GM12892 (cell line): ENCODE results near the gene BEAN1.
"Not testable (repeated sequence)": the region's sequence is repeated elsewhere in the genome, so short reads cannot be mapped to it uniquely, and the experiment has no call there.

Experiments
- POLR2A ChIP-seq: IDR thresholded peaks from 2 replicates; pipeline ENCODE4 v1.6.1; 2011; ENCODE audit warnings: low read depth, low read length, control low read depth
- POLR2AphosphoS5 ChIP-seq: IDR thresholded peaks from 2 replicates; pipeline ENCODE4 v1.6.1; 2011; ENCODE audit warnings: low read depth, low read length, control low read depth

DNA sequence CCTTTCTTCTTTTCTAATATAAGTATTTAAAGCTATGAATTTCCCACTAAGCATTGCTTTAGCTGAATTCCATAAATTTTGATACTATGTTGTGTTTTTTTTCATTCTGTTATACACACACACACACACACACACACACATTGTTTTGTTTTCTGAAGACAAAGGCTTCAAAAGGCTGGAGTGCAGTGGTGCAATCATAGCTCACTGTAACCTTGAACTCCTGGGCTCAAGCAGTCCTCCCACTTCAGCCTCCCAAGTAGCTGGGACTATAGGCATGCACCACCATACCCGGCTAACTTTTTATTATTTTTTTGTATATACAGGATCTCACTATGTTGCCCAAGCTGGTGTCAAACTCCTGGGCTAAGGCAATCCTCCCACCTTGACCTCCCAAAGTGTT, 26.1 kb downstream of the BEAN1 start:
- TF ChIP-seq POLR2AphosphoS5, POLR2A: not testable (repeated sequence)
